CD14-positive monocyte (primary cell): ENCODE data around the gene DOCK8. TPM values are rescaled to one million over a fixed set of nuclear protein-coding genes. Genes with fewer than 3 reads are reported as not detected.
"Not testable (repeated sequence)": the region's sequence is repeated elsewhere in the genome, so short reads cannot be mapped to it uniquely, and the experiment has no call there.

Experiments used
- DNase-seq, 3 donors: peaks; one replicate each; pipeline ENCODE4 v3.0.0-alpha.2; 2011 to 2022
- H2AFZ ChIP-seq: 2 replicates; pipeline ENCODE4 v1.6.0; 2012; ENCODE audit warnings: mild to moderate bottlenecking, low read depth, low read length, inconsistent platforms; ENCODE audit not compliant: insufficient read depth, poor library complexity, severe bottlenecking
- H3K27ac ChIP-seq, 2 donors: 1 replicate in 1 of 2; 2 replicates in 1 of 2; pipeline ENCODE4 v1.5.1; 2012 to 2013; ENCODE audit warnings: low read length in 2 of 2, control low read depth in 1 of 2, inconsistent platforms in 1 of 2, low read depth in 1 of 2, mild to moderate bottlenecking in 1 of 2
- H3K27me3 ChIP-seq, 2 donors: one replicate each; pipeline versions ENCODE4 v1.6.0 to v1.6.1; 2011 to 2013; ENCODE audit warnings: low read length in 2 of 2; ENCODE audit not compliant: control insufficient read depth in 2 of 2, insufficient read depth in 2 of 2
- H3K36me3 ChIP-seq, 2 donors: replicated peaks in 1 of 2; 1 replicate in 1 of 2; 2 replicates in 1 of 2; pipeline versions ENCODE4 v1.5.1 to v1.6.1; 2012 to 2013; ENCODE audit warnings: low read length in 2 of 2, control low read depth in 1 of 2, inconsistent platforms in 1 of 2, mild to moderate bottlenecking in 1 of 2; ENCODE audit not compliant: insufficient read depth in 2 of 2, control insufficient read depth in 1 of 2
- H3K4me1 ChIP-seq, 2 donors: 1 replicate in 1 of 2; 2 replicates in 1 of 2; pipeline versions ENCODE4 v1.5.1 to v1.6.1; 2012 to 2013; ENCODE audit warnings: low read length in 2 of 2, control low read depth in 1 of 2, inconsistent platforms in 1 of 2, mild to moderate bottlenecking in 1 of 2, moderate library complexity in 1 of 2; ENCODE audit not compliant: insufficient read depth in 2 of 2, control insufficient read depth in 1 of 2
- H3K4me2 ChIP-seq: replicated peaks from 2 replicates; pipeline ENCODE3; 2012; ENCODE audit warnings: low read length, moderate library complexity, mild to moderate bottlenecking; ENCODE audit not compliant: poor library complexity, severe bottlenecking; ENCODE audit errors: extremely low read depth
- H3K4me3 ChIP-seq, 3 experiments: fragments of 200-600 bp in 1 of 3; sonication (generic) in 1 of 3; replicated peaks in 1 of 3; 1 replicate in 2 of 3; 2 replicates in 1 of 3; pipeline ENCODE4 v1.5.1; 2011 to 2013; ENCODE audit warnings: low read length in 3 of 3, mild to moderate bottlenecking in 3 of 3, control low read depth in 2 of 3, low read depth in 2 of 3, inconsistent platforms in 1 of 3, moderate library complexity in 1 of 3
- H3K79me2 ChIP-seq: 2 replicates; pipeline ENCODE4 v1.6.0; 2012; ENCODE audit warnings: mild to moderate bottlenecking, control low read depth, inconsistent platforms, low read length, moderate library complexity; ENCODE audit not compliant: insufficient read depth
- H3K9ac ChIP-seq: 2 replicates; pipeline ENCODE4 v1.6.0; 2017; ENCODE audit warnings: low read length, mild to moderate bottlenecking; ENCODE audit not compliant: insufficient read depth, poor library complexity, severe bottlenecking
- H3K9me3 ChIP-seq, 2 donors: replicated peaks in 1 of 2; 1 replicate in 1 of 2; 2 replicates in 1 of 2; pipeline versions ENCODE4 v1.5.1 to v1.6.1; 2012 to 2013; ENCODE audit warnings: low read length in 2 of 2, control low read depth in 1 of 2; ENCODE audit not compliant: control insufficient read depth in 1 of 2, insufficient read depth in 1 of 2
- H4K20me1 ChIP-seq: 2 replicates; pipeline ENCODE4 v1.6.0; 2012; ENCODE audit warnings: mild to moderate bottlenecking, low read length, control low read depth, moderate library complexity; ENCODE audit not compliant: insufficient read depth
- H3K27ac Mint-ChIP-seq, 7 donors: one replicate each; pipeline ENCODE4 v1.8.0; 2020; ENCODE audit warnings: mild to moderate bottlenecking in 7 of 7, mixed read lengths in 7 of 7, moderate library complexity in 6 of 7, inconsistent platforms in 2 of 7
- H3K27me3 Mint-ChIP-seq, 3 donors: one replicate each; pipeline ENCODE4 v1.8.0; 2021 to 2022; ENCODE audit warnings: low read depth in 3 of 3, mild to moderate bottlenecking in 3 of 3, mixed read lengths in 3 of 3, moderate library complexity in 3 of 3, inconsistent platforms in 1 of 3
- H3K36me3 Mint-ChIP-seq, 2 donors: one replicate each; pipeline ENCODE4 v1.8.0; 2020; ENCODE audit warnings: mixed read lengths in 2 of 2, inconsistent platforms in 1 of 2, mild to moderate bottlenecking in 1 of 2
- H3K4me1 Mint-ChIP-seq: one replicate; pipeline ENCODE4 v1.8.0; 2020; ENCODE audit warnings: mild to moderate bottlenecking, mixed read lengths
- H3K4me3 Mint-ChIP-seq, 2 donors: one replicate each; pipeline ENCODE4 v1.8.0; 2020; ENCODE audit warnings: mild to moderate bottlenecking in 2 of 2, mixed read lengths in 2 of 2, moderate library complexity in 1 of 2
- H3K9me3 Mint-ChIP-seq, 7 donors: one replicate each; pipeline ENCODE4 v1.8.0; 2020 to 2022; ENCODE audit warnings: mixed read lengths in 7 of 7, mild to moderate bottlenecking in 6 of 7, moderate library complexity in 6 of 7, inconsistent platforms in 2 of 7
- WGBS: methylation state at CpG from one replicate; pipeline ENCODE4 v1.1.5; 2013; ENCODE audit warnings: missing lambda C conversion rate; ENCODE audit not compliant: insufficient coverage; 5-methylcytosine and 5-hydroxymethylcytosine counted together
- intact Hi-C, 2 donors: fragments of 100-400 bp; cut with micrococcal nuclease; formaldehyde crosslinking; loops; one replicate each; pipeline versions ENCODE4 v1.15.0 to v1.15.1; 2023
- polyA plus RNA-seq, 3 donors: library from polyadenylated mRNA; depleted of rRNA in 1 of 3; unstranded in 2 of 3; stranded (reverse) in 1 of 3; fragments of 300-500 nt in 2 of 3; fragments of >200 nt in 1 of 3; fragmentation: Illumina TruSeq in 2 of 3; gene quantifications; 1 replicate in 2 of 3; 2 replicates in 1 of 3; pipeline ENCODE4 v1.2.3, GENCODE V29; 2012 to 2021
- TF ChIP-seq, protein P1 (sequence below): fragments of 200-600 bp; IDR thresholded peaks from one replicate; pipeline ENCODE4 v1.8.0; 2022; ENCODE audit warnings: antibody characterized with exemption, mild to moderate bottlenecking

DOCK8 gene
- polyA plus RNA-seq, 3 donors: 46.8 to 100 (median 95.4) TPM

DNA sequence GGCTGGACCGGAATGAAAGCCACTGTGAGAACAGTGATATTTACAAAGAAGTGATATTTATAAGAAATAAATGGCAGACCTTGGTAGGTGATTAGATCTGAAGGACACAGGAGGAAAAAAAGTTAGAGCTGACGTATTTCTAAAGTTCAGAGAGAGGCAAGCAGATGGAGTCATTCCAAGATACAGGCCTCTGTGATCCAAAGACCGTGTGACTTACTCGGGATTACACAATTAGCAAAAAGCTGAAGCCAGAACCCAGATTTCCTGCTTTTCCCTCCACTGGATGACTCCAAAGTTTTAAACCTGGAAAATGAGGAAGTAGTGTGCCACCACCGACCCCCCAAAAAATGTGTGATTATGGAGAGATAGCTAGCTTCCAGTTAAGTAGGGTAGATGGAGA is 3.1 kb upstream of the DOCK8 start:
- Histone ChIP-seq H3K4me3 (peak overlapping the region in 1 of 3 experiments; percentile 97), H3K36me3 (no peaks in the 10 kb centered on the region), H3K79me2 (peaks cover 40% of the 10 kb centered on the region), H2AFZ (no peak overlapping the region), H3K4me1 (peaks cover 64 to 79% of the 10 kb centered on the region in 2 donors), H3K27ac (peak overlapping the region; percentile 75 to 94), H3K9ac (no peak overlapping the region), H3K9me3 (no peaks in the 10 kb centered on the region), H3K4me2 (peak overlapping the region; percentile 88), H3K27me3 (no peaks in the 10 kb centered on the region), H4K20me1 (no peaks in the 10 kb centered on the region)
- H3K27ac Mint-ChIP-seq: no peak overlapping the region
- intact Hi-C loops: loop anchor here (5.0 kb wide), 3 partner anchors 41 to 86 kb away; no protein-coding TSS in a partner anchor
- TF ChIP-seq, protein P1, sequence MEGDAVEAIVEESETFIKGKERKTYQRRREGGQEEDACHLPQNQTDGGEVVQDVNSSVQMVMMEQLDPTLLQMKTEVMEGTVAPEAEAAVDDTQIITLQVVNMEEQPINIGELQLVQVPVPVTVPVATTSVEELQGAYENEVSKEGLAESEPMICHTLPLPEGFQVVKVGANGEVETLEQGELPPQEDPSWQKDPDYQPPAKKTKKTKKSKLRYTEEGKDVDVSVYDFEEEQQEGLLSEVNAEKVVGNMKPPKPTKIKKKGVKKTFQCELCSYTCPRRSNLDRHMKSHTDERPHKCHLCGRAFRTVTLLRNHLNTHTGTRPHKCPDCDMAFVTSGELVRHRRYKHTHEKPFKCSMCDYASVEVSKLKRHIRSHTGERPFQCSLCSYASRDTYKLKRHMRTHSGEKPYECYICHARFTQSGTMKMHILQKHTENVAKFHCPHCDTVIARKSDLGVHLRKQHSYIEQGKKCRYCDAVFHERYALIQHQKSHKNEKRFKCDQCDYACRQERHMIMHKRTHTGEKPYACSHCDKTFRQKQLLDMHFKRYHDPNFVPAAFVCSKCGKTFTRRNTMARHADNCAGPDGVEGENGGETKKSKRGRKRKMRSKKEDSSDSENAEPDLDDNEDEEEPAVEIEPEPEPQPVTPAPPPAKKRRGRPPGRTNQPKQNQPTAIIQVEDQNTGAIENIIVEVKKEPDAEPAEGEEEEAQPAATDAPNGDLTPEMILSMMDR: no peak
- no peak overlapping the region for H3K4me3 Mint-ChIP-seq
- peak in 2 of 3 donors; percentile 63 to 72 for DNase-seq
- H3K9me3 Mint-ChIP-seq: peaks cover 0 to 3% (median 1%) of the 10 kb centered on the region in 7 donors
- peaks cover 0 to 10% of the 10 kb centered on the region in 2 donors for H3K36me3 Mint-ChIP-seq
- 17% methylated on average over 1 of the region's 5 CpGs for WGBS
- H3K4me1 Mint-ChIP-seq: peaks cover 39% of the 10 kb centered on the region
- peaks cover 0 to 2% (median 0%) of the 10 kb centered on the region in 3 donors for H3K27me3 Mint-ChIP-seq

DNA sequence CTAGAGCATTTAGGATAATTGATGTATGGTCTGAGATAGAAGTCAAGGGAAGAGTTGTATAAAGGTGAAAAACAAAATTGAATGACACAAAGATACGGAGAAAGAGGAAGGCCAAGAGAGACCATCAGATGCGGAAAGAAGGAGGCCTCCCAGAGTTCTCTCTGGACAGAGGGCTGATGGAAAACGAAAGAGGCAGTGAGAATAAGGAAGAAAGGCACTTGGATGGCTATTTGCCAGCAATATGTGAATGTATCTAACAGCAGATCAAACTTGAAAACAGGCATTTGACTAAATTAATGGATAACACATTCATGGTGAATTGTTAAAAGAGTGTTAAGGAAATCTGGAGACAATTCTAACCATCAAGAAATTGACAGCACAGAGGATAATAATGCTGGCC is 2.4 kb upstream of the DOCK8 start:
- H3K9ac ChIP-seq: no peak overlapping the region
- peak overlapping the region; percentile 88 for H3K4me2 ChIP-seq
- H3K36me3 Mint-ChIP-seq: peaks cover 0 to 12% of the 10 kb centered on the region in 2 donors
- TF ChIP-seq, protein P1: no peak
- H3K9me3 ChIP-seq: no peaks in the 10 kb centered on the region
- 3% methylated on average over 2 of the region's 3 CpGs for WGBS
- H3K4me3 ChIP-seq: peak overlapping the region in 1 of 3 experiments; percentile 97
- DNase-seq: peak; percentile 53 to 86 (median 72)
- peaks cover 0 to 2% (median 0%) of the 10 kb centered on the region in 3 donors for H3K27me3 Mint-ChIP-seq
- H2AFZ ChIP-seq: no peak overlapping the region
- H3K27ac Mint-ChIP-seq: no peak overlapping the region
- H3K4me1 ChIP-seq: peaks cover 64 to 83% of the 10 kb centered on the region in 2 donors
- no peak overlapping the region for H3K4me3 Mint-ChIP-seq
- H3K27ac ChIP-seq: peak overlapping the region in 1 of 2 donors; percentile 94
- intact Hi-C loops: loop anchor here (2.0 to 5.0 kb wide), 4 partner anchors 15 to 85 kb away; no protein-coding TSS in a partner anchor
- no peaks in the 10 kb centered on the region for H3K36me3 ChIP-seq
- peaks cover 0 to 2% (median 0%) of the 10 kb centered on the region in 7 donors for H3K9me3 Mint-ChIP-seq
- H3K4me1 Mint-ChIP-seq: peaks cover 43% of the 10 kb centered on the region
- no peaks in the 10 kb centered on the region for H3K27me3 ChIP-seq
- H4K20me1 ChIP-seq: no peaks in the 10 kb centered on the region
- H3K79me2 ChIP-seq: peaks cover 47% of the 10 kb centered on the region

DNA sequence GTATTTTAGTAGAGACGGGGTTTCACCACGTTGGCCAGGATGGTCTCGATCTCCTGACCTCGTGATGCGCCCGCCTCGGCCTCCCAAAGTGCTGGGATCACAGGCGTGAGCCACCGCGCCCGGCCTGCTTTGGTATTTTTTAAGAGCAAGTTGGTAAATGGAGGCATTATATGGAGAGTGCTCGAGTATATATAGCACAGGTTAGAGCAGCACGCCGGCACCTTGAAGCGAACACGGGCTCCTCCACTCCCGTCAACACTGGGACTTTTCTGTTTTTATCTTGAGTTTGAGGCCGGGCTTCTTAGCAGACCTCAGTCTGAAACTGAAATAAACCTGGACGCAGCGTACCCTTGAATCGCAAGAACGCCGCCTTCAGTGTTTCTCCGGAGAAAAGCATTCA is 764 bp upstream of the DOCK8 start:
- Histone ChIP-seq H3K4me3 (peak overlapping the region; percentile 49 to 97 (median 83)), H3K4me2 (peak overlapping the region; percentile 88)
- peak overlapping the region in 6 of 7 donors; percentile 89 to 97 (median 96) for H3K27ac Mint-ChIP-seq

More for the DNA sequence above, 764 bp upstream of the DOCK8 start:
- H3K9me3 ChIP-seq, H4K20me1 ChIP-seq, H3K36me3 ChIP-seq, H3K27me3 ChIP-seq, DNase-seq, H3K27me3 Mint-ChIP-seq, H3K9me3 Mint-ChIP-seq: not testable (repeated sequence)
- H3K4me3 Mint-ChIP-seq: peak overlapping the region; percentile 88 to 93
- WGBS: 86% methylated on average over 21 of the region's 24 CpGs
- peaks cover 5 to 14% of the 10 kb centered on the region in 2 donors for H3K36me3 Mint-ChIP-seq
- H3K9ac ChIP-seq: peak overlapping the region; percentile 90
- peak overlapping the region; percentile 77 for H2AFZ ChIP-seq
- intact Hi-C loops: loop anchor here (2.0 to 5.0 kb wide), 4 partner anchors 13 to 83 kb away; no protein-coding TSS in a partner anchor
- peaks cover 63% of the 10 kb centered on the region for H3K79me2 ChIP-seq
- peak overlapping the region; percentile 94 to 95 for H3K27ac ChIP-seq
- peaks cover 43% of the 10 kb centered on the region for H3K4me1 Mint-ChIP-seq
- peaks cover 70 to 90% of the 10 kb centered on the region in 2 donors for H3K4me1 ChIP-seq
